Smooth muscle cell (in vitro differentiated cells): ENCODE data around the gene LTBP1. TPM values are rescaled to one million over a fixed set of nuclear protein-coding genes. Genes with fewer than 3 reads are reported as not detected.

Experiments used
- DNase-seq: peaks from one replicate; lab custom pipeline; 2025; ENCODE audit not compliant: unreplicated experiment; lab: John Stamatoyannopoulos, UW
- H2AFZ ChIP-seq: fragments of 200-600 bp; sonication (generic); 2 replicates; pipeline ENCODE4 v1.6.0; 2016; ENCODE audit warnings: antibody characterized with exemption, low read depth, mild to moderate bottlenecking
- H3F3A ChIP-seq: fragments of 200-600 bp; sonication (generic); 2 replicates; pipeline ENCODE4 v1.6.0; 2017; ENCODE audit warnings: antibody characterized with exemption, low read depth
- H3K27ac ChIP-seq: fragments of 200-600 bp; sonication (generic); 2 replicates; pipeline ENCODE4 v1.5.1; 2016; ENCODE audit warnings: low read depth, mild to moderate bottlenecking
- H3K27me3 ChIP-seq: fragments of 200-600 bp; sonication (generic); 2 replicates; pipeline ENCODE4 v1.6.1; 2016; ENCODE audit warnings: low read depth, mild to moderate bottlenecking
- H3K36me3 ChIP-seq: fragments of 200-600 bp; sonication (generic); 2 replicates; pipeline ENCODE4 v1.5.1; 2016; ENCODE audit warnings: low read depth
- H3K4me1 ChIP-seq: fragments of 200-600 bp; sonication (generic); 2 replicates; pipeline ENCODE4 v1.5.1; 2016; ENCODE audit warnings: low read depth
- H3K4me2 ChIP-seq: fragments of 200-600 bp; sonication (generic); 2 replicates; pipeline ENCODE4 v1.6.0; 2016; ENCODE audit warnings: mild to moderate bottlenecking
- H3K4me3 ChIP-seq: fragments of 200-600 bp; sonication (generic); 2 replicates; pipeline ENCODE4 v1.5.1; 2016; ENCODE audit warnings: mild to moderate bottlenecking
- H3K79me2 ChIP-seq: fragments of 200-600 bp; sonication (generic); 2 replicates; pipeline ENCODE4 v1.6.0; 2016; ENCODE audit warnings: low read depth, mild to moderate bottlenecking
- H3K9ac ChIP-seq: fragments of 200-600 bp; sonication (generic); 2 replicates; pipeline ENCODE4 v1.6.0; 2016; ENCODE audit warnings: low read depth
- H3K9me3 ChIP-seq: fragments of 200-600 bp; sonication (generic); replicated peaks from 2 replicates; pipeline ENCODE4 v1.5.1; 2016; ENCODE audit warnings: low read depth
- H4K20me1 ChIP-seq: fragments of 200-600 bp; sonication (generic); 2 replicates; pipeline ENCODE4 v1.6.0; 2016; ENCODE audit warnings: low read depth
- WGBS: methylation state at CpG from one replicate; pipeline ENCODE4 v1.1.7; 2016; ENCODE audit warnings: low lambda C conversion rate; 5-methylcytosine and 5-hydroxymethylcytosine counted together
- polyA plus RNA-seq: library from polyadenylated mRNA; unstranded; fragments of >200 nt; fragmentation: Nextera tagmentation; extraction: Ambion mirVana; gene quantifications from 2 replicates; pipeline ENCODE4 v1.2.1, GENCODE V29; 2016
- total RNA-seq: library from RNA; depleted of rRNA; stranded (reverse); fragments of >200 nt; gene quantifications from 2 replicates; pipeline ENCODE4 v1.2.3, GENCODE V29; 2014
- TF ChIP-seq, protein P1 (sequence below): fragments of 200-600 bp; sonication (generic); IDR thresholded peaks from 2 replicates; pipeline ENCODE4 v1.5.1; 2017; ENCODE audit warnings: borderline replicate concordance, mild to moderate bottlenecking, antibody characterized with exemption; ENCODE audit not compliant: insufficient read depth, poor library complexity, severe bottlenecking

The LTBP1 gene
- total and polyA plus RNA-seq, 2 experiments from 2014 or later: 146 to 250 TPM

- 96% methylated on average over 9 of the region's 9 CpGs for WGBS
- H3K36me3 ChIP-seq: peaks cover 16% of the 10 kb centered on the region
- no peaks in the 10 kb centered on the region for H3K27me3 ChIP-seq
- H3K27ac ChIP-seq: no peak overlapping the region
- TF ChIP-seq, protein P1, sequence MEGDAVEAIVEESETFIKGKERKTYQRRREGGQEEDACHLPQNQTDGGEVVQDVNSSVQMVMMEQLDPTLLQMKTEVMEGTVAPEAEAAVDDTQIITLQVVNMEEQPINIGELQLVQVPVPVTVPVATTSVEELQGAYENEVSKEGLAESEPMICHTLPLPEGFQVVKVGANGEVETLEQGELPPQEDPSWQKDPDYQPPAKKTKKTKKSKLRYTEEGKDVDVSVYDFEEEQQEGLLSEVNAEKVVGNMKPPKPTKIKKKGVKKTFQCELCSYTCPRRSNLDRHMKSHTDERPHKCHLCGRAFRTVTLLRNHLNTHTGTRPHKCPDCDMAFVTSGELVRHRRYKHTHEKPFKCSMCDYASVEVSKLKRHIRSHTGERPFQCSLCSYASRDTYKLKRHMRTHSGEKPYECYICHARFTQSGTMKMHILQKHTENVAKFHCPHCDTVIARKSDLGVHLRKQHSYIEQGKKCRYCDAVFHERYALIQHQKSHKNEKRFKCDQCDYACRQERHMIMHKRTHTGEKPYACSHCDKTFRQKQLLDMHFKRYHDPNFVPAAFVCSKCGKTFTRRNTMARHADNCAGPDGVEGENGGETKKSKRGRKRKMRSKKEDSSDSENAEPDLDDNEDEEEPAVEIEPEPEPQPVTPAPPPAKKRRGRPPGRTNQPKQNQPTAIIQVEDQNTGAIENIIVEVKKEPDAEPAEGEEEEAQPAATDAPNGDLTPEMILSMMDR: no peak
- H3K9ac ChIP-seq: no peak overlapping the region
- no peak overlapping the region for H3K4me3 ChIP-seq
- no peaks in the 10 kb centered on the region for H4K20me1 ChIP-seq
- no peaks in the 10 kb centered on the region for H3K4me1 ChIP-seq
- no peak overlapping the region for H2AFZ ChIP-seq
- H3F3A ChIP-seq: no peaks in the 10 kb centered on the region
- H3K9me3 ChIP-seq: no peaks in the 10 kb centered on the region
- no peak for DNase-seq
- no peak overlapping the region for H3K4me2 ChIP-seq
- no peaks in the 10 kb centered on the region for H3K79me2 ChIP-seq
These were observed 361.0 kb downstream of the LTBP1 start for GRCh38 chr2:33307659-33308270.

- Histone ChIP-seq H3K9ac (no peak overlapping the region), H3K4me3 (no peak overlapping the region), H3K79me2 (no peaks in the 10 kb centered on the region), H4K20me1 (no peaks in the 10 kb centered on the region), H3K4me2 (no peak overlapping the region), H3F3A (no peaks in the 10 kb centered on the region), H2AFZ (no peak overlapping the region), H3K9me3 (no peaks in the 10 kb centered on the region), H3K36me3 (peaks cover 21% of the 10 kb centered on the region), H3K27ac (no peak overlapping the region), H3K27me3 (no peaks in the 10 kb centered on the region), H3K4me1 (no peaks in the 10 kb centered on the region)
- DNase-seq: no peak
- 98% methylated on average over 4 of the region's 4 CpGs for WGBS
- TF ChIP-seq, protein P1: no peak
These were observed 365.6 kb downstream of the LTBP1 start for GRCh38 chr2:33312355-33312754.

DNA sequence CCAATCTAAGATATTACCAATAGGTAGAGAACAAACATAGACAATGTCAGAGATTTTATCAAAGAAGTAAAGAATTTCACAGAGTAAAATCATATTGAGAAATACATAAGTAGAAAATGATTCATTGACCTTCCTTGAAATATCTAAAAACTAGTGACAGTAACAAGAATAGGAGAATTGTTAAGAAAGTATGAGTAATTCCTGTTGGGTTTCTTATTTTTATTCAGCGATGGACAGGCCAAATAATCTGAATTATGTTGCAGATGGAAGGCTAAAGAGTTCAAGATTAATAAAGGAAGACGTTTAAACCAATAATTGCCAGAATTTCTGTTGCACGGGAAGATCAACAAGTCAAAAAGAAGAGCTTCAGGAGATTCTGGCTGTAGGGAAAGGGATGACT is 366.3 kb downstream of the LTBP1 start:
- Histone ChIP-seq H3K4me2 (no peak overlapping the region), H3K9ac (no peak overlapping the region), H3K79me2 (no peaks in the 10 kb centered on the region), H3K36me3 (peaks cover 16% of the 10 kb centered on the region), H2AFZ (no peak overlapping the region), H4K20me1 (no peaks in the 10 kb centered on the region), H3K4me3 (no peak overlapping the region), H3K27me3 (no peaks in the 10 kb centered on the region), H3F3A (no peaks in the 10 kb centered on the region), H3K4me1 (no peaks in the 10 kb centered on the region), H3K9me3 (no peaks in the 10 kb centered on the region), H3K27ac (no peak overlapping the region)
- TF ChIP-seq, protein P1: no peak
- WGBS: 96% methylated on average over 3 of the region's 3 CpGs
- no peak for DNase-seq

GRCh38 chr2:33314541-33314940 is 367.8 kb downstream of the LTBP1 start:
- TF ChIP-seq, protein P1: no peak
- Histone ChIP-seq H3K79me2 (no peaks in the 10 kb centered on the region), H3K4me3 (no peak overlapping the region), H3K9ac (no peak overlapping the region), H3K4me2 (no peak overlapping the region), H3F3A (no peaks in the 10 kb centered on the region), H3K9me3 (no peaks in the 10 kb centered on the region), H2AFZ (no peak overlapping the region), H4K20me1 (no peaks in the 10 kb centered on the region), H3K4me1 (no peaks in the 10 kb centered on the region), H3K27me3 (no peaks in the 10 kb centered on the region), H3K36me3 (peaks cover 13% of the 10 kb centered on the region), H3K27ac (no peak overlapping the region)
- DNase-seq: no peak
